ENCODE data around the gene MTCL3.

Gene MTCL3

DNA sequence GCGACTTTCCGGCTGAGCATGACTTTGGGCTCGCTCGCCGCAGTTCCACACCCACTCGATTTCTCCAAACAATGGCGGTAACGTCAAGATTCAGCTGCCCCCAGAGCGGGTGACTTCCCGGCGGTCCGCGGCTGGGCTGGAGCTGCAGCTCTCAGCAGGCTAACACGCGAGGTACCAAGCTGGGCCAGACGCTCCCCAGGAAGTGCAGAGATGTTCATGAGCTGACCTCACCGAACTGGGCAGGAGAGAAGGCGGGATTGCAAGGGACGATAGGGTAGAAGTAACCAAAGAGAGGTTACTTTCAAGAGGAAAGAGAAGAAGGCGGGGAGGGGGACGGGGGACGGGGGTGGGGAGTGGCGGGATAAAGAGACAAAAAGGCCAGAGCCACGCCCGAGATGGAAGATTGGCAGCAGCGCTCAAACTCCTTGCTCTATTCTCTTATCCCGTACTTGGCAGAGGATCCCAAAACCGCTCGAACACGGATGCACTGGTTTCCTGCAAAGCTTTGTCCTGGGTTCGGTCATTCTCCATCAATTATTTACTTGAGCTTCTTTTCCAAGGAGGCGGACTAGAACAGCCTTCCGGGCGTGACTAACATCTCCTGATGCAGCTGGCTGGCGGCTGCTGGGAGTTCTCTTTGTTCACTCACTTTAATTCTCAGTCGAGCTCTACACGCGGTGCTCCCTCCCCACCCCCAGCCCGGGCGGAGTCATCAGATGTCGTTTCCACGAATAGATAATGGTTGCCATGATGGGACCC, at the start of gene MTCL3:
Gene MTCL3 (minus strand): TSS at position 626 of the 759 bp plus-strand sequence.
- DNase-seq = peak; percentile 3

DNA sequence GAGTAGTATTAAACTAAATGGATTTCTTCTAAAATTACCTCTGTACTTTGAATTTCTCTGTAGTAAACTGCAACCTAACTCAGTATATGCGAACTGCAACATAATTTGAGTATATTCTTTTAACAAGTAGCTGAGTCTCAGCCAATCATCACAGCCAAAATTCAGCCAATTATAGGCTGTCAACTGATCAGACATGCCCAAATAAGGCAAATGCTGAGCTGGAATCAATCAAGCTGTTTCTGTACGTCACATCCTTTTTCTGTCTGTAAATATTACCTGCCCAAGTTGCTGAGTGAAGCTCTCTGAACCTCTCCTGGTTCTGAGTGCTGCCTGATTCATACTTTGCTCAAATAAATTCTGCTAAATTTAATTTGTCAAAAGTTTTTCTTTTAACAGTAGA, 48.3 kb upstream of the MTCL3 start:
- DNase-seq = no peak

DNA sequence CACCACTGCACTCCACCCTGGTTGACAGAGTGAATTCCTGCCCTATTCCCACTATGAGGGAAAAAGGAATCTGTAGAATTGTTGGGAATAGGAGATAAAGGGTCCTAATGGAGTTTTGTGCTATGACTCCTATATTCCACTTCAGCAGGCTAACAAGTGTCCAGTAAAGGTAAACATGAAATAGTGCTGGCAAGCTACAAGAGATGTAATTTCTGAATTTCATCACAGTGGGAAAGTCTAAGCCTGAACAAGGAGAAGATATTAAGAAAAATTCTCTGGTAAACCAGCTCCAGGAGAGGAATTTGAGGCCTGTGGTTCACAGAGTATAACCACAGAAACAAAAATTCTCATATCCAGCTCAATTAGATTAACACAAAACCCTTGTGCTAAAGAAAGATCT, 47.5 kb upstream of the MTCL3 start:
- no peak for DNase-seq

DNA sequence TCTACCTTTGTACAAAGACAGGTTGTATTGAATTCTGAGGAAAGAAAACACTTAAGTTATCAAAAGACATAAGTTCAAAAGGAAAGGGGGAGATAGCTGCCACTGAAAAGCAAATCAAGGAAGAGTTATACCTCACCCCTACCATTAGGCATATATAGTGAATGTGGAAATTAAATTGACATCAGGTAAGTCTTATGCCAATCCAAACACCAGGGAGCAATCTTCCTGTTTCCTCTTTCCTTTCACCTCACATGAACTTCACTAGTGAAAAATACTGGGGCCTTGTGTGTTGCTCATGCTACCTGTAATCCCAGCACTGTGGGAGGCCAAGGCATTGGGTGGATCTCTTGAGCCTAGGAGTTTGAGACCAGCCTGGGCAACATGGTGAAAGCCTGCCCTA, 47.0 kb upstream of the MTCL3 start:
- no peak for DNase-seq

DNA sequence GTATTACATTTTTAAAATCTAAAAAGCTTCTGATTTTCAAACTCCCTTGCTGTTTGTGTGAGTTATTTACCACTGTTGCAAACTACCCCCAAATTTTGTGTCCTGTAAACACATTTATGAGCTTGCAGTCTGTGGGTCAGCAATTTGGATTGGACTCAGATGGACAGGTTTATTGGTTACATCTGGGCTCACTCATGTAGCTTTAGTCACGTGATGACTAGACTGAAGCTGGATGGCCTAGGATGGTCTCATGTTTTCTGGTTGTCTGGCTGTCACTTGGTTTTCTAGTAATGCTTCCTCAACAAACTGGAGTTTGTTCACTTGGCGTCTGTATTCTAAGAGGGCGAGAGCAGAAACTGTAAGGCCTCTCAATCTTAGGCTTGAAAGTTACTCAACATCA, 45.6 kb upstream of the MTCL3 start:
- no peak for DNase-seq

DNA sequence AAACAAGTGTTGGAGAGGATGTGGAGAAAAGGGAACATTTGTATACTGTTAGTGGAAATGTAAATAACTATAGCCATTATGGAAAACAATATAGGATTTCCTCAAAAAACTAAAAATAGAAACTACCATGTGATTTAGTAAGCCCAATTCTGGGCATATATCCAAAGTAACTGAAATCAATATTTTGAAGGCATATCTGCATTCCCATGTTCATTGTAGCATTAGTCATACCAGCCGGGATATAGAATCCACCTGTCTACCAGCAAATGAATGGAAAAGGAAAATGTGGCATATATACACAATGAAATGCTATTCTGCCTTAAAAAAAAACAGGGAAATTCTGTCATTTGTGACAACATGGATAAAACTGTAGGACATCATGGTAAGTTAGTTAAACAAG, 42.5 kb upstream of the MTCL3 start:
- DNase-seq = no peak

DNA sequence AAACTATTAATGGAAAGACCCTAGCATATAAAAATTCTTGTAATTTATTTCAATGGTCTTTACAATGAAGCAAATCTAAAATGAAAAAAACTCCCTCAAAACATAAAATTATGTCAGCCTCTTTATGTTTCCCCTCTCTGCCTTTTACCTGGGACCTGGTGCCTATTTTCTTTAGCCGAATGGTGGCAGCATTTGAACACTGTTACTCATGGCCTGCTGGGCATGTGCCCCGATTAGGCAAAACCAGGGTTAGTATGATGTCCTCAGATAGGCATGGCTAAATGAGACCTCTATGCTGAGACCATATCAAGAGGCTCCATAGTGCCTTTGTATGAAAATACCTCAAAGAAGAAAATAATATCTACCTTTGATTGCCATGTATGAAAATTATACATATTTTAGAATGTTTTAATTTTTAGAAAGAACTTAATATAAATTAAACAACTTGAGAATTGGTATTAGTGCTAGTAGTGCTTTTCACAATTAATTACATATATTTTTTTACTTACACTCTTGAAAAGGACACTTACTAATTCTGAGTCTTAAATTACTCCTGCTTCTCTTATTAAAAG, 35.4 kb upstream of the MTCL3 start:
- no peak for DNase-seq

DNA sequence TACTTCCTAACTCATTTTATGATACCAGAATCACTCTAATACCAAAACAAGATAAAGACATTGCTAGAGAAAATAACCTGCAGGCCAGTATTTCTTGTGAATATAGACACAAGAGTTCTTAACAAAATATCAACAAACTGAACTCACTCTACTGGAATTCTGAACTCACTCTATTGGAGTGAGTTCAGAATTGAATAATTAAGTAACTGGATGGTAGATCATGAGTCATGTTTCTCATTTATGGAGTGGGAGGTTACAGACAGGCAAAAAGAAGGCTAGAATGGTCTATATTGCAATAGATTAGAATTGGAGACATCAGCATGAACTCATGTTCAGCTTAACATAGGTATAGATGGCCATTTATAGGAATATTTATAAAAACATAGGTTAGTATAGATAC, 31.3 kb upstream of the MTCL3 start:
- DNase-seq = no peak

DNA sequence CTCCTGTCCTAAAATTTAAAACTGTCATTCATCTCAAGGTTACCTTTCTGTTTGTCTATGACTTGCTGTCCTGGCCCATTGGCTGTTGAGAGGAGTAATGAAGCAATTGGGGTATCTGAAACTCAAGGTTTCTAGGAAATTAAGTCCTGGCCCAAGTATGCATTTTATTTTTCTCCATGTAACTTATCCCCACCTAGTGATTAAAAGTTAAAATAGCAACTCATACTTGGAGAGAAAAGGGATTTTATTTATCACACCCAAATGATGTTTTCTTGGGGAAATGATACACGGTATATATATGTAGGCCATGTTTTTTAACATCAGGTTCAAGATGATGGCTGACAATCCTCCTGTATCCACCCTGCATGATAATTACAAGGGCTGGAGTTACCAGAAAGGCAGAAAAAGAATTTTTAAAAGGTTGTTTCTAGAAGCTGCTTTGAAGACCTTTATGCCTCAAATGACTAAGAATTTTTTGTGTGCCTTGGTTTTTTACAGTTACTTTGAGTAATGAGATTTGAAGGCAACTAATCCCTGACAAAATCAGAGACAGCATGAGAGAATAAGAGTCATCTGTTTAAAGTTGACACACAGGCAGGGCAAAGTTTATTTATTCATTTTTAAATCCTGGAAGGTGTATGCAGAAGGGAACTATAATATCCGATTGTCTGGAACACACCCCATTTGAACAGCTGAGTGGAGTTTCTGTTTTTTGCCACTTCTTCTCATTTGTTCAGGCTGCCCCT, 28.9 kb upstream of the MTCL3 start:
- no peak for DNase-seq

DNA sequence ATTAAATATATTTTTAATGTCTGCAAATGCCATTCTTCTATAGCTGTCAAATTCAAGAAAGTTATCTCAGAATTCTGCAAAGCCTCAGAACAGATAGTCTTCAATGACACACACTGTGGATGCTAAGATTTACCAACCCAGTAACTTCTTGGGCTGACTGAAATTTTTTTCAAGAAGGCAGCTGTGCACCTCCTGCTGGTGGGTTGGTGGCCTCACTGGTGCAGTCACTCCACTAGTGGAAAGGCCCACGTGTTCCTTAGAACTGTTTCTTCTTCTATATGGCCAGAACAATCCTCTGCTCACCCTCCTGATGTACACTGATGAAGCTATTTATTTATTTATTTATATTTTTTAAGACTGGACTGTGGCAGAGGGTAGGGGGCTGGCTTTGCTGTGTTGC, 28.1 kb upstream of the MTCL3 start:
- DNase-seq = no peak

DNA sequence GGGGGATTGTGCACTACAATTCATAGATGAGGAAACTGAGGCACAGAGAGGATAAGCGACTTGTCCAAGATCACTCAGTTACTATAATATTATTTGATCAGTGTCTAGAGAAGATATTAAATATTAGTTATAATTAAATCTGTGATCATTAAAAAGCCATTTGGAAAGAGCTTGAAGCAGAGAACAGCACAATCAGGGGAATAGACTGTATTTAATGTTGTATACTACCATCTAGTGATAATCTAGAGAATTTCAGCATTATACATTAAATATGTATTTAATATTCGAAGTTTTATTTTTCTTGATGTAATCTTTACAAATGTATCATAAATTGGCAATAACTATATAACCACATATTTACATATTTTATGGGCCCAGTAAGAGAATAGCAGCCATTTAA, 20.1 kb upstream of the MTCL3 start:
- no peak for DNase-seq

DNA sequence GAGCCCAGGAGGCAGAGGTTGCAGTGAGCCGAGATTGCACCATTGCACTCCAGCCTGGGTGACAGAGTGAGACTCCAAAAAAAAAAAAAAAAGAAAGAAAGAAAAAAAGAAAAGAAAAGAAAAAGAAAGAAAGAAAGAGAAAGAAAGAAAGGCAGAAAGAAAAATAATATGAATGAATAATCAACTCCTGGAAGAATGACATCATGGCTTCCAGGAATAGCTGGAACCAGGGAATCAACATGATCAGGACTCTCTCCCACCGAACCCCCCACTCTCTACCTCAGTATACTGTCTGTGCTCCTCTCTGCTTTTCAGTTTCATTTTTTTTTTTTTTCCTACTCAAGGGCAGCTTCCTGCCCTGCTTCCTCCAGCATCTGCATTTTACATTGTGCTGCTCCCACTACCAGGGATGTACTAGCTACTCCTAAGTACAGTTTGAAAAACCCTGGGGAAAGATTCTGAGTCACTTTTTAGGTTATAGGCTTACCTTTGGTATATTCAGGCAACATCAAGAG, 19.7 kb upstream of the MTCL3 start:
- no peak for DNase-seq

DNA sequence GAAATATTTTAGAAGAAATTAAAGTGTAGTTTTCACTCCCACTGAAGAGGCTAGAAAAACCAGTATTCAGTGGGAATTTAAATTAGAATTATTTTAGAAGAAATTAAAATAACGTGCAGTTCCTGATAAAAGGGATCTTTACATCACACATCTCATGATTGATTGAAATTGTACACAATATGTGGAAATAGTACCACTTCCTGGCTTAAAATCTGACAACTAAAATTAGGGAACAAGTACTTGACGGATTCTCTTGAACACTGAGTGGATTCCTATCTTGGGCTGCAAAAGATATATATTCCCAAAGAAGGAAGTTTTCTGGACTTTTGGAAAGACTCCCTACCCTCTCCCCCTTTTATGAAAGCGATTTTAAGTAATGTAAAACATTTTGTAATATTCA, 14.6 kb upstream of the MTCL3 start:
- DNase-seq = no peak

DNA sequence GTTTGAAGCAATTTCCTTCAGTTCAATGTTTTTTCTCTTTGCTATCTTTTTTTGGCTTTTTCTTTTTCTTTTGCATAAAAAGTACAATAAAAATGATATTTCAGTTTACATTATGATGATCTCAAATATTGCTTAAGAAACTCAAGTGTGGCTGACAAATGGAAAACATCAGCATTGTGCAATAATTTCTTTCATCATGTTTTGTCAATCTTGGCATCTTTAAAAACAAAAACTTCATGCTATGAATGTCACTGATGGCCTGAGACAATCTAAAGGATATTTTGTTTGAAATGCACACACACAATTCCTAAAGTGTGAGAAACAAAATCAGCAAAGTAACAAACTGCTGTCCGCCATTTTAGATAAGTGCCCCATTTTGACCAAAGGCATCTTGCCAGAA, 13.9 kb upstream of the MTCL3 start:
- no peak for DNase-seq

DNA sequence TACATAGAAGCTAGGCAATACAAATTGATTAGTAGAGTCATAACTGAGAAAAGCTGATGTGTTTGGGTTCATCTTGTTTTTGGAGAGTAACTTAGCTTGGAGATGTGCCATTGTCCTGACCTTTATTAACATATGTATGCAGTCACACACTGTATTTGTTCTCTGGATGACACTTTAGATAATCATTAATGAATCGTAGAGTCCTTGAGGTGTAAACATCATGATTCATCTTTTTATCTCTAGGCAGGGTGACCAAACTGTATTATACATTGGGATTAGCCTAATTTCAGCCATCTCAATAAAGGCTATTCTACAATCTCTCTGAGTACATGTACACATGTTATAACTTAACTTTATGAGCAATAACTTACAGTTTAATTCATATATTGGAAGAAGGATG, 3.6 kb upstream of the MTCL3 start:
- no peak for DNase-seq

DNA sequence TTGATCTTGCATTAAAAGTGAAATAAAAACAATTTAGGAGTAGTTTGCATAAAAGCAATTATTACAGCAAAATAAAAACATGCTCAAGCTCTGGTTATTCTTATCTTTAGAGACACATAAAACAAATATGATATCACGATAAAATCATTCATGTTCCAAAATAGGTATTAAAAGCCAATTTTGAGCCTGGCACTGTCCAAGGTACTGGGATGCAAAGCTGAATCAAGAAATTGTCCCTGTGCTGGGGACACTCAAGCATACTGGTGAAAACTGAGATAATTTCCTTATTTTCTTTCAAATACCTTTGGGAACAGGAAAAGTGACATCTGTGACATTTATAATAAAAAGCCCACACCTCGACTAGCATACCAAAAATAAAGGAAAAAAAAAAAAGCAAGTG, 931 bp upstream of the MTCL3 start:
- no peak for DNase-seq

DNA sequence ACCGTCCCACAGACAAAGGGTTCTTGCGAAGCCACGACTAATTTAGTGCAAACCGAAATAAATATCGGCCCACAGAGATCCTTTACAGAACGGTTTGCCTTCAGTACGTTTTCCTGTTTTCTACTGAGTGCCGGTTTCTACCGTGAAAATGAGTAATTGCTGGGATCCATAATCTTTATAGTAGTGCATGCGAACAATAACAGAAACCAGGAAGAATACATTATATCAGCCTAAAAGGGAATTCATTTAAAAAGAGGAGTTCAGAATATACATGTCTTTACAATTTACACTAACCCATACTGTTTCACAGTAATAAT, 292 bp upstream of the MTCL3 start:
- no peak for DNase-seq

DNA sequence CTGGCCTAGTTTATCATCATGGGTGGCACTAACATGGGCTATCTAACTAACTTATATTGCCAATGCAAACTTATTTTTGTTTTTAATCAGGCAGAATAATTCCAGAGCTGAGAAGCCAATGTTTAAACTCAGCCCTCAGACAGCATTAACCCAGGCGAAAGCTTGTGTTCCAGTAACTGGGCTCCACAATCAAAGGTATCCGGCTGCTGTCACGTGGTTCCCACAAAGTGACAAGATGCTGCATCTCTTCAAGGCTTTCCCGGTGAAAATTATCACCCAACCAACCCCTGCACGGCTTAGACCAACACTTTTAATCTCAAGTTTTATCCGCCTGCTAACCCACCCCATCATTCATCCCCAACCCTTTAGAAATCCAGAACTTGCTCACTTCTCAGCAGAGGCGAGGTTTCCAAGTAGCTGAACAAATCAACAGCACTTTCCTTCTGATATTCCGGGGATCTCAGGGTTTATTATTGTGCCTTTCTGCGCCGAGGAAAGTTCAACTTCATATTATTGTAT, 885 bp downstream of the MTCL3 start:
- DNase-seq = no peak

DNA sequence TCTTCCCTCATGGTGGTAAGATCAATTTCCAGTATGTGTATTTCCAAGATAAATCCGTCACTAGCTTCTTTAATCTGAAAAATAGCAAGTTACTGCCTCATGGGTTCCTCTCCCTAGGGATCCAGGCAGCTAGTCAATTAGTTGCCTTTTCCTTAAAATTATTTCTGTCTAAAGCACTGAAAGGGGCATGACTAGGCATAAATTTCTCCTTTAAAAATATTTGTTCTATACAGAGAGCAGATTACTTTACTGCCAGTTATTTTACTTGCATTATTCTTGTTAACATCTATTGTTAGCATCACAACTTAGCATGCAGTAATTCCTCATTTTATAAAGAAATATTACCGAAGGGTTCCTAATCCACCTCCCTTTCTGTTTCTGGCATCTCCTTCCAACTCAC, 1.4 kb downstream of the MTCL3 start:
- DNase-seq = no peak

DNA sequence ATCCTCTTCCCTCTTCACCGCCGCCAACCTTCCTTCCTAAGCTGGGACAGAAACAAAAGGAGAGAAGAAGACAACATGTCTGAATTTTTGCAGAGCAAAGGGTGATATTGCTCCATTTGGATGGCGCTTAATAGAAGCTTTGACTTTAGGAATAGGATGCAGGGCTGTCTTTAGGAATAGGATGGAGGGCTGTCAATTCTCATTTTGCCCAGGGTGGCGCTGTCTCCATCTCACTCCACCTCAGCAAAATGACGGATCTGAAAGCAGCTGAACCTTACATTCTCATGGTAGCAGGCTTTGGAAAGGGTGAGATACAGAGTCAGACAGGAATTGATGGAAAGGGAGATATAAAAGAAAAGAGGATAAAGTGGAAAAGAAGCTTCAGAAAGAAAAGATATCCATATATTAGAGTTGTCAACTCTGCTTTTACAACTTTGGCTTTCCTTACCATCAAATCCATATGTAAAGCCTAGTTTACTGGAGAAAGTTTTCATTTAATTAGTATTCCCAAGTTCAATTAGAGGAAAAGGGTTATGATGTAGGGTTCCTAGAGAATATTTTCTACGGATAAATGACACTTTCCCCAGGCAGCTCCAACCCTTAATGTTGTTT, 2.4 kb downstream of the MTCL3 start:
- DNase-seq = peak; percentile 50

DNA sequence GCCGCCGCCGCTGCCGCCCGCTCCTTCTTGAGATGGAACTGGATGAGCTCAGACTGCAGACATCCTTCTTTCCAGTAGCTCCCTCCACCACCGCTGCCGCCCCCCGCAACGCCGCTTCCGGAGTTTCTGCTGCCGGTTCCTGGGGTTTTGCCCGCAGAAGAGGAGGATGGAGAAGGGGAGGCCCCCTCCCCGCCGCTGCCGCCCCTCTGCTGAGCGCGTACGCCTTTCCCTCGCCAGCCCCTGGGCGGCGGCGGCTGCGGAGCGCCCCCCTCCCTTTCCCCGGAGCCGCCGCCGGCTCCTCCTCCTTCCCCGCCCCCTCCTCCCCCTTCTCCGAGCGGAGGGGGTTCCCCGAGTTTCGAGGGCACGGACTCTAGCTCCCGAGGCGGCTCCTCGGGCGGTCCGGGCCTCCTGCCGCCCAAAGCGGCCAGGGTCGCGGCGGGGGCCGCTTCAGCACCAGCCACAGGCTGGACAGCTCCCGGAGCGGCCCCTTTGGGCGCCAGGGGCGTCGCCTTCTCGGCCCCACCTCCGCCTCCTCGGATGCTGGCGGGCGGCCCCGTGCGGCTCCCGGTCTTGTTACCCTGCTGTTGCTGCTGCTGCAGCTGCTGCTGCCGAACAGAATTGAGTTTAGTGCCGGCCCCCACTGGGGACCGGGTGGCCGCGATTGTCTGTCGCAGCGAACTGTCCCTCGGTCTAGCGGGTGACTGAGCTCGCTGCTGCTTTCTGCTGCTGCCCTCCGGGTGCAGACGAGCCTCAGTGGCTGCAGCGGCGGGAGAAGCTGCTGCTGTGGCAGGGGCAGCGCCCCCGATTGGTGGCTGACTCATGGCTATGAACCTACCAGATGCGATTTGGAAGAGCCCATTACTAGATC, 3.1 kb downstream of the MTCL3 start:
- no peak for DNase-seq

DNA sequence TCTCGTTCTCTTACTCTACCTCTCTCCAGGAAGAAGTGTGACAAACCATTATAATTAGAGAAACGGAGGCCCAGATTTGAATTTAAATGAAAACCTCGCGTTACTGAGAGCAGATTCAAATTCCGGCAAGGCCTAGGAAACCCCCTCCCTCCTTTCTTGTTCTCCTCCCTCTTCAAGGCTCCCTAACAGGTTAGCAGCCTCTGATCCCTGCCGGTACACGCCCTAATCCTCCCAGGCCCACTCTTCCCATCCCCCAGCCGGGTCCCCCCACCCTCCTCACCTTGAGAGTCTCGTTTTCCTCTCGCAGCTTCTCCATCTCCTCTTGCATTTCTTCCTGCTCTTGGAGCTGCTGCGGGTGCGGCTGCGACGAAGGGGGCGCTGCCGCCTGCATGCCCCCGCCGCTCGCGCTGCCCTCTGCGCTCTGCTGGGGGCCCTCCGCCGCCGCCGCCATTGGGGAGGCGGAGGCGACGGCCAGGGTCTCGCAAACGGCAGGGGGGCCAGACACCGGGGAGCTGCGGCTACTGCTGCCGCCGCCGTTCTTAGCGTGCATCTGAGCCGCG, 3.8 kb downstream of the MTCL3 start:
- no peak for DNase-seq

Measured in NCI-H2029 treated with DMSO at 0.1 percent for 48 hours (cell line).